Measurements from ENCODE around the gene CMPK1. TPM values are rescaled to one million over a fixed set of nuclear protein-coding genes. Genes with fewer than 3 reads are reported as not detected.

CMPK1 gene
- total RNA-seq, result 153 and 156 TPM in 2 replicates

GRCh38 chr1:47333578-47333921, at the start of gene CMPK1:
Gene CMPK1, plus strand, starts transcription at chr1:47333790. Its CDS starts 156 bp downstream, at chr1:47333946.

GRCh38 chr1:47313915-47314664, 19.5 kb upstream of the CMPK1 start, which contains the start of gene STIL:
Gene STIL, minus strand, starts transcription at chr1:47314147. Its CDS starts 3,828 bp downstream, at chr1:47310319.

GRCh38 chr1:47415728-47416318, 82.2 kb downstream of the CMPK1 start, which contains the start of gene FOXE3:
Gene FOXE3, plus strand, starts transcription at chr1:47416285. Its CDS starts 31 bp downstream, at chr1:47416316.

Other genes with a start within 250 kb of the CMPK1 start
- gene CYP4A22, start 196.3 kb upstream of the CMPK1 start, total RNA-seq, result 0.07 TPM in 1 of 2 replicates, not detected in the other
- not detected in 2 replicates for gene PDZK1IP1, start 143.8 kb upstream of the CMPK1 start, total RNA-seq
- gene TAL1, start 101.6 kb upstream of the CMPK1 start, total RNA-seq, result 35.5 and 36.8 TPM in 2 replicates
- 33.8 and 47.2 TPM in 2 replicates for gene STIL, start 19.6 kb upstream of the CMPK1 start, total RNA-seq
- gene FOXE3, start 82.5 kb downstream of the CMPK1 start, total RNA-seq, result not detected in 2 replicates
- 0.07 and 0.13 TPM in 2 replicates for gene FOXD2, start 104.3 kb downstream of the CMPK1 start, total RNA-seq